ENCODE measurements around the gene NOL12. TPM values are rescaled to one million over a fixed set of nuclear protein-coding genes. Genes with fewer than 3 reads are reported as not detected.

NOL12 gene
- total RNA-seq, 3 donors from 2014 or later (not counting 1 experiment from before 2014, with no cell fraction given): 28.0 to 45.1 (median 39.0) TPM

- Histone ChIP-seq H3K36me3 (ENCODE audit: control insufficient read depth, insufficient read depth, low read length) (no peaks in the 10 kb centered on the region), H3K27me3 (ENCODE audit: control insufficient read depth, insufficient read depth, low read length) (no peaks in the 10 kb centered on the region), H3K9me3 (ENCODE audit: control insufficient read depth, insufficient read depth, low read length) (no peaks in the 10 kb centered on the region), H3K4me1 (ENCODE audit: control insufficient read depth, insufficient read depth, low read length) (peaks cover 42% of the 10 kb centered on the region), H3K4me3 (ENCODE audit: low read length) (peak overlapping the region; percentile 48), H3K27ac (ENCODE audit: low read length) (no peak overlapping the region)
- ATAC-seq (no peak), DNase-seq (no peak)
- H3K4me3 Mint-ChIP-seq: peak overlapping the region; percentile 83
- TF ChIP-seq, protein P1, sequence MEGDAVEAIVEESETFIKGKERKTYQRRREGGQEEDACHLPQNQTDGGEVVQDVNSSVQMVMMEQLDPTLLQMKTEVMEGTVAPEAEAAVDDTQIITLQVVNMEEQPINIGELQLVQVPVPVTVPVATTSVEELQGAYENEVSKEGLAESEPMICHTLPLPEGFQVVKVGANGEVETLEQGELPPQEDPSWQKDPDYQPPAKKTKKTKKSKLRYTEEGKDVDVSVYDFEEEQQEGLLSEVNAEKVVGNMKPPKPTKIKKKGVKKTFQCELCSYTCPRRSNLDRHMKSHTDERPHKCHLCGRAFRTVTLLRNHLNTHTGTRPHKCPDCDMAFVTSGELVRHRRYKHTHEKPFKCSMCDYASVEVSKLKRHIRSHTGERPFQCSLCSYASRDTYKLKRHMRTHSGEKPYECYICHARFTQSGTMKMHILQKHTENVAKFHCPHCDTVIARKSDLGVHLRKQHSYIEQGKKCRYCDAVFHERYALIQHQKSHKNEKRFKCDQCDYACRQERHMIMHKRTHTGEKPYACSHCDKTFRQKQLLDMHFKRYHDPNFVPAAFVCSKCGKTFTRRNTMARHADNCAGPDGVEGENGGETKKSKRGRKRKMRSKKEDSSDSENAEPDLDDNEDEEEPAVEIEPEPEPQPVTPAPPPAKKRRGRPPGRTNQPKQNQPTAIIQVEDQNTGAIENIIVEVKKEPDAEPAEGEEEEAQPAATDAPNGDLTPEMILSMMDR (IDR thresholded peaks at IDR 0.05): no peak
- no peaks in the 10 kb centered on the region for H3K9me3 Mint-ChIP-seq
- intact Hi-C loops (cut with micrococcal nuclease): no loop called here
- H3K27me3 Mint-ChIP-seq (ENCODE audit: low read depth in 2 of 2): no peaks in the 10 kb centered on the region
- 71% methylated on average over 14 of the region's 14 CpGs for WGBS (ENCODE audit: insufficient coverage)
- H3K27ac Mint-ChIP-seq: peak overlapping the region; percentile 36 to 52
- no peaks in the 10 kb centered on the region for H3K36me3 Mint-ChIP-seq
- peaks cover 37 to 47% of the 10 kb centered on the region in 2 donors for H3K4me1 Mint-ChIP-seq
Measured at GRCh38 chr22:37659897-37660708, 26.0 kb upstream of the NOL12 start.

DNA sequence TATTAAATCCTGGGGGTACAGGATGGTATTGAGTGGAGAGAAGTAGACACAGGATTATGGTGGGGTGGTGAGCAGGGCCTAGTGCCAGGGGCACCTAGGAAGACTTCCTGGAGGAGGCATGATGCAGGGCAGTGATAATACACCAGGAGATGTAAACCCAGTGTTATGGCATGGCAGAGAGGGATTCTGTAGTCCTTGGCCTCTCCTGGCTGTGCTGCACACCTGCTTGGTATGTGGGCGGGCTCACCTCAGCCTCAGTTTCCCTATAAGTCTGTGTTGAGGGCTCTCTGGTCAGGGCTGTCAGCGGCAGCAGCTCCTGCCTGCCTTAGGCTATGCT, 25.5 kb upstream of the NOL12 start:
- Mint-ChIP-seq H3K4me3 (peak overlapping the region; percentile 31), H3K4me1 (peaks cover 37 to 47% of the 10 kb centered on the region in 2 donors), H3K27me3 (ENCODE audit: low read depth in 2 of 2) (no peaks in the 10 kb centered on the region), H3K36me3 (no peaks in the 10 kb centered on the region), H3K27ac (peak overlapping the region; percentile 70 to 77), H3K9me3 (no peaks in the 10 kb centered on the region)
- TF ChIP-seq, protein P1 (IDR thresholded peaks at IDR 0.05): no peak
- no peaks in the 10 kb centered on the region for H3K9me3 ChIP-seq (ENCODE audit: control insufficient read depth, insufficient read depth, low read length)
- DNase-seq (no peak), ATAC-seq (no peak)
- intact Hi-C loops (cut with micrococcal nuclease): loop anchor here (1.0 kb wide), 1 partner anchor 21 kb away; no protein-coding TSS in a partner anchor
- H3K4me3 ChIP-seq (ENCODE audit: low read length): no peak overlapping the region
- no peak overlapping the region for H3K27ac ChIP-seq (ENCODE audit: low read length)
- H3K27me3 ChIP-seq (ENCODE audit: control insufficient read depth, insufficient read depth, low read length): no peaks in the 10 kb centered on the region
- peaks cover 42% of the 10 kb centered on the region for H3K4me1 ChIP-seq (ENCODE audit: control insufficient read depth, insufficient read depth, low read length)
- H3K36me3 ChIP-seq (ENCODE audit: control insufficient read depth, insufficient read depth, low read length): peaks cover 2% of the 10 kb centered on the region
- WGBS (ENCODE audit: insufficient coverage): 87% methylated on average over 2 of the region's 2 CpGs

DNA sequence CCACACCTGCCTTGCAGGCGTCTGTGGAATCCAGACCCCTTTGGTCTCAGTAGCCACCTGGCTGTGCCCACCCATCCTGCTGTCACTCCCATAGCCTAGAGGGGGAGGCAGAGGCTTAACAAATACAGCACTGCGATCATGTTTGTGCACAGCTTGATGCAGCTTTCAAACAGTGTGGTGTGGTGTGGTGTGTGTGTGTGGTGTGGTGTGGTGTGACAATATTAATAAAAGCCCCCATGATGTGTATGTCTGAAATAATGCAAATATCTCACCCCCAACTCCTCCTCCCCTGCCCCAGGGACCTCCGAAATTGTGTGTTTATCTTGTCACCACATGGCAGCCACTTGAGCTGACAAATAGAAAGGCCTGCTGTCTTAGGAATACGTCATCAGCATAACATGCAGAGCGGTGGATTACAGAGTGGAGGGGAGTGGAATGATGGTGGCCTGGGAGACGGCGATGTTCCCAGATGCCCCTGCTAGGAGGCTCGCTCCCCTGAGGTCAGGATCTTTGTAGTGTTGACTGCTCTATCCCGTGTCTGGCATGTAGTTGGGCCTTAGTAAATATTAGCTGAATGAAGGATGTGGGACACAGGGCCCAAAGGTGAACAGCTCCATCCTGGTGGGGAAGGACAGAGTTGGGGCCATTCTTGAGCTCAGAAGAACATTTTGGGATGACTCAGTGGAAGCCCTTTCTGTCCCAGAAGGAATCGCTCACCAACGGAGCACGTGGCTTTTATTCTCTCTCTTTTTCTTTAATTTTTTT, 24.8 kb upstream of the NOL12 start:
- Mint-ChIP-seq H3K36me3 (no peaks in the 10 kb centered on the region), H3K4me1 (peaks cover 41 to 51% of the 10 kb centered on the region in 2 donors), H3K27me3 (ENCODE audit: low read depth in 2 of 2) (no peaks in the 10 kb centered on the region), H3K27ac (peak overlapping the region; percentile 70 to 77), H3K4me3 (peak overlapping the region; percentile 47), H3K9me3 (no peaks in the 10 kb centered on the region)
- ATAC-seq (peak in 1 of 3 donors; percentile 6), DNase-seq (peak in 1 of 2 donors; percentile 66)
- Histone ChIP-seq H3K4me3 (ENCODE audit: low read length) (no peak overlapping the region), H3K27me3 (ENCODE audit: control insufficient read depth, insufficient read depth, low read length) (no peaks in the 10 kb centered on the region), H3K9me3 (ENCODE audit: control insufficient read depth, insufficient read depth, low read length) (no peaks in the 10 kb centered on the region), H3K36me3 (ENCODE audit: control insufficient read depth, insufficient read depth, low read length) (peaks cover 6% of the 10 kb centered on the region), H3K27ac (ENCODE audit: low read length) (peak overlapping the region; percentile 16), H3K4me1 (ENCODE audit: control insufficient read depth, insufficient read depth, low read length) (peaks cover 43% of the 10 kb centered on the region)
- WGBS (ENCODE audit: insufficient coverage): 70% methylated on average over 9 of the region's 12 CpGs
- intact Hi-C loops (cut with micrococcal nuclease): loop anchor here (1.0 kb wide), 1 partner anchor 20 kb away; no protein-coding TSS in a partner anchor
- TF ChIP-seq, protein P1 (IDR thresholded peaks at IDR 0.05): peak; percentile 25
